CD4-positive, alpha-beta memory T cell (primary cell): ENCODE results near the gene RAMAC. TPM values are rescaled to one million over a fixed set of nuclear protein-coding genes. Genes with fewer than 3 reads are reported as not detected.
"Not testable (repeated sequence)": the region's sequence is repeated elsewhere in the genome, so short reads cannot be mapped to it uniquely, and the experiment has no call there.

Source experiments
- CTCF ChIA-PET: fragments of 350-600 bp; sonication (Branson Sonifier 250); formaldehyde crosslinking; loops from one replicate; lab custom pipeline; 2021; ENCODE audit warnings: inconsistent platforms; ENCODE audit not compliant: partially characterized antibody; lab: Charles Lee
- POLR2A ChIA-PET: fragments of 350-600 bp; sonication (Branson Sonifier 250); formaldehyde crosslinking; loops from one replicate; lab custom pipeline; 2021; ENCODE audit not compliant: partially characterized antibody; lab: Charles Lee
- DNase-seq, 5 donors: peaks; one replicate each; pipeline versions ENCODE4 v3.0.0 to v3.0.0-alpha.2; 2020 to 2022; ENCODE audit warnings: mixed read lengths in 1 of 5
- H3K27ac ChIP-seq: one replicate; pipeline ENCODE4 v1.7.0; 2013; ENCODE audit warnings: low read depth, low read length
- H3K27me3 ChIP-seq: 2 replicates; pipeline ENCODE4 v1.7.0; 2013; ENCODE audit warnings: mild to moderate bottlenecking, low read length, moderate library complexity; ENCODE audit not compliant: insufficient read depth
- H3K36me3 ChIP-seq: 2 replicates; pipeline ENCODE4 v1.7.0; 2013; ENCODE audit warnings: mild to moderate bottlenecking, low read length, moderate library complexity; ENCODE audit not compliant: insufficient read depth
- H3K4me1 ChIP-seq: 2 replicates; pipeline ENCODE4 v1.7.0; 2013; ENCODE audit warnings: mild to moderate bottlenecking, low read length, moderate library complexity; ENCODE audit not compliant: insufficient read depth
- H3K4me3 ChIP-seq, 2 donors: one replicate each; pipeline ENCODE4 v1.7.0; 2013; ENCODE audit warnings: low read length in 2 of 2, mild to moderate bottlenecking in 1 of 2
- H3K9me3 ChIP-seq, 2 donors: one replicate each; pipeline ENCODE4 v1.7.0; 2013; ENCODE audit warnings: low read length in 2 of 2, control low read depth in 1 of 2; ENCODE audit not compliant: control insufficient read depth in 1 of 2
- H3K27ac Mint-ChIP-seq, 7 donors: one replicate each; pipeline ENCODE4 v1.8.0; 2020 to 2021; ENCODE audit warnings: mixed read lengths in 7 of 7, mild to moderate bottlenecking in 6 of 7, inconsistent platforms in 3 of 7, moderate library complexity in 3 of 7
- H3K27me3 Mint-ChIP-seq, 2 donors: one replicate each; pipeline ENCODE4 v1.8.0; 2020 to 2021; ENCODE audit warnings: mixed read lengths in 2 of 2
- H3K36me3 Mint-ChIP-seq, 2 donors: one replicate each; pipeline ENCODE4 v1.8.0; 2020 to 2021; ENCODE audit warnings: mixed read lengths in 2 of 2, inconsistent platforms in 1 of 2, mild to moderate bottlenecking in 1 of 2
- H3K4me1 Mint-ChIP-seq, 4 donors: one replicate each; pipeline ENCODE4 v1.8.0; 2020 to 2021; ENCODE audit warnings: mixed read lengths in 4 of 4, mild to moderate bottlenecking in 1 of 4
- H3K4me3 Mint-ChIP-seq, 8 donors: one replicate each; pipeline ENCODE4 v1.8.0; 2020 to 2021; ENCODE audit warnings: mixed read lengths in 8 of 8, mild to moderate bottlenecking in 7 of 8, moderate library complexity in 6 of 8, inconsistent platforms in 3 of 8
- H3K9me3 Mint-ChIP-seq, 8 donors: one replicate each; pipeline ENCODE4 v1.8.0; 2020 to 2021; ENCODE audit warnings: mixed read lengths in 8 of 8, mild to moderate bottlenecking in 5 of 8, inconsistent platforms in 3 of 8, moderate library complexity in 1 of 8
- intact Hi-C: fragments of 100-400 bp; cut with micrococcal nuclease; formaldehyde crosslinking; loops from one replicate; pipeline ENCODE4 v1.15.1; 2023
- polyA plus RNA-seq, 2 donors: library from polyadenylated mRNA; unstranded; fragments of 300-500 nt; fragmentation: Illumina TruSeq; gene quantifications; one replicate each; pipeline ENCODE4 v1.2.3, GENCODE V29; 2021
- total RNA-seq, 2 experiments: library from RNA; stranded (reverse); gene quantifications; one replicate each; pipeline ENCODE4 v1.2.3, GENCODE V29; 2021

Gene RAMAC
- total and polyA plus RNA-seq, 4 experiments from 2014 or later, result 19.3 to 58.4 (median 26.3) TPM

- H3K4me3 Mint-ChIP-seq, CTCF ChIA-PET, H3K27me3 Mint-ChIP-seq, intact Hi-C loops, H3K27me3 ChIP-seq, H3K9me3 Mint-ChIP-seq, H3K27ac ChIP-seq, H3K9me3 ChIP-seq, POLR2A ChIA-PET, H3K4me1 ChIP-seq, H3K4me3 ChIP-seq, DNase-seq: not testable (repeated sequence)
- peaks cover 45 to 52% of the 10 kb centered on the region in 2 donors for H3K36me3 Mint-ChIP-seq
- peaks cover 21% of the 10 kb centered on the region for H3K36me3 ChIP-seq
- H3K27ac Mint-ChIP-seq, result peak overlapping the region in 2 of 7 donors; percentile 10 to 55
- H3K4me1 Mint-ChIP-seq, result peaks cover 8 to 18% (median 14%) of the 10 kb centered on the region in 4 donors
Measured at GRCh38 chr15:83031234-83031633, 45.2 kb downstream of the RAMAC start.

- Mint-ChIP-seq H3K4me3 (peak overlapping the region in 1 of 8 donors; percentile 22), H3K27me3 (no peaks in the 10 kb centered on the region), H3K36me3 (peaks cover 55 to 58% of the 10 kb centered on the region in 2 donors), H3K9me3 (peaks cover 0 to 4% (median 2%) of the 10 kb centered on the region in 8 donors), H3K27ac (peak overlapping the region in 1 of 7 donors; percentile 27), H3K4me1 (peaks cover 28 to 44% (median 37%) of the 10 kb centered on the region in 4 donors)
- Histone ChIP-seq H3K4me3 (no peak overlapping the region), H3K4me1 (peaks cover 27% of the 10 kb centered on the region), H3K9me3 (no peaks in the 10 kb centered on the region), H3K27me3 (no peaks in the 10 kb centered on the region), H3K27ac (no peak overlapping the region), H3K36me3 (peaks cover 10% of the 10 kb centered on the region)
- CTCF ChIA-PET, result no interaction called here
- POLR2A ChIA-PET, result no interaction called here
- no peak for DNase-seq
- intact Hi-C loops, result no loop called here
Measured at GRCh38 chr15:83036253-83036652, 50.2 kb downstream of the RAMAC start.

GRCh38 chr15:83039206-83039605 is 53.2 kb downstream of the RAMAC start:
- peaks cover 26 to 45% (median 36%) of the 10 kb centered on the region in 4 donors for H3K4me1 Mint-ChIP-seq
- Histone ChIP-seq H3K27me3 (no peaks in the 10 kb centered on the region), H3K4me1 (peaks cover 27% of the 10 kb centered on the region), H3K27ac (no peak overlapping the region), H3K9me3 (no peaks in the 10 kb centered on the region), H3K4me3 (no peak overlapping the region), H3K36me3 (peaks cover 24% of the 10 kb centered on the region)
- H3K36me3 Mint-ChIP-seq, result peaks cover 60 to 66% of the 10 kb centered on the region in 2 donors
- intact Hi-C loops, result no loop called here
- CTCF ChIA-PET, result no interaction called here
- H3K27me3 Mint-ChIP-seq, result no peaks in the 10 kb centered on the region
- DNase-seq, result no peak
- POLR2A ChIA-PET, result no interaction called here
- H3K9me3 Mint-ChIP-seq, result peaks cover 0 to 4% (median 0%) of the 10 kb centered on the region in 8 donors
- H3K27ac Mint-ChIP-seq, result peak overlapping the region in 5 of 7 donors; percentile 4 to 53 (median 43)
- H3K4me3 Mint-ChIP-seq, result peak overlapping the region in 2 of 8 donors; percentile 2 to 11

Other genes with a start within 250 kb of the RAMAC start
- gene FSD2, start 180.1 kb upstream of the RAMAC start, total RNA-seq, result not detected
- gene FSD2, start 180.1 kb upstream of the RAMAC start, polyA plus RNA-seq, result under 1 TPM; 0.08 to 0.11 TPM
- gene WHAMM, start 176.6 kb upstream of the RAMAC start, total RNA-seq, result 10 to 100 TPM; 31.6 to 33.5 TPM
- gene WHAMM, start 176.6 kb upstream of the RAMAC start, polyA plus RNA-seq, result 1 to 10 TPM; 2.2 to 7.1 TPM
- gene HOMER2, start 33.5 kb upstream of the RAMAC start, total RNA-seq, result 1 to 10 TPM; 6.1 to 6.5 TPM
- 1 to 10 TPM in 1 of 2 donors, not detected in 1; 1.5 TPM for gene HOMER2, start 33.5 kb upstream of the RAMAC start, polyA plus RNA-seq
- 10 to 100 TPM; 47.0 to 48.5 TPM for gene C15orf40, start 25.4 kb downstream of the RAMAC start, total RNA-seq
- gene C15orf40, start 25.4 kb downstream of the RAMAC start, polyA plus RNA-seq, result 10 to 100 TPM; 51.1 to 61.0 TPM
- gene BTBD1, start 81.0 kb downstream of the RAMAC start, total RNA-seq, result 10 to 100 TPM; 36.5 to 39.6 TPM
- gene BTBD1, start 81.0 kb downstream of the RAMAC start, polyA plus RNA-seq, result 10 to 100 TPM; 49.0 to 54.9 TPM
- gene TM6SF1, start 121.4 kb downstream of the RAMAC start, total RNA-seq, result under 1 TPM; 0.38 to 0.50 TPM
- gene TM6SF1, start 121.4 kb downstream of the RAMAC start, polyA plus RNA-seq, result not detected
- 1 to 10 TPM; 3.2 to 3.5 TPM for gene HDGFL3, start 221.6 kb downstream of the RAMAC start, total RNA-seq
- gene HDGFL3, start 221.6 kb downstream of the RAMAC start, polyA plus RNA-seq, result 1 to 10 TPM; 1.7 to 6.5 TPM